Measurements from ENCODE around the gene TBC1D5. TPM values are rescaled to one million over a fixed set of nuclear protein-coding genes. Genes with fewer than 3 reads are reported as not detected.

Gene TBC1D5
- total RNA-seq, 1 donor from 2014 or later = 75.6 TPM

- no peak overlapping the region for H3K27ac ChIP-seq
- no peak for TF ChIP-seq CTCF (IDR thresholded peaks at IDR 0.05)
- no peaks in the 10 kb centered on the region for H3K4me1 ChIP-seq
- H3K36me3 ChIP-seq = peaks cover 66% of the 10 kb centered on the region
- intact Hi-C loops (cut with DNase I) = no loop called here
- ATAC-seq (no peak), DNase-seq (no peak)
- H3K9me3 ChIP-seq = no peaks in the 10 kb centered on the region
- H3K4me3 ChIP-seq = no peak overlapping the region
- no peaks in the 10 kb centered on the region for H3K27me3 ChIP-seq (ENCODE audit: low read depth)
Observed at GRCh38 chr3:17166369-17166768, 576.1 kb downstream of the TBC1D5 start.

- TF ChIP-seq CTCF (IDR thresholded peaks at IDR 0.05) = no peak
- Histone ChIP-seq H3K4me1 (no peaks in the 10 kb centered on the region), H3K9me3 (no peaks in the 10 kb centered on the region), H3K27me3 (ENCODE audit: low read depth) (no peaks in the 10 kb centered on the region), H3K4me3 (no peak overlapping the region), H3K27ac (no peak overlapping the region), H3K36me3 (peaks cover 84% of the 10 kb centered on the region)
- no peak for ATAC-seq
- intact Hi-C loops (cut with DNase I) = no loop called here
- DNase-seq = no peak
Observed at GRCh38 chr3:17162116-17162515, 580.3 kb downstream of the TBC1D5 start.

GRCh38 chr3:17160597-17160996 lies 581.8 kb downstream of the TBC1D5 start:
- Histone ChIP-seq H3K4me3 (no peak overlapping the region), H3K27ac (no peak overlapping the region), H3K27me3 (ENCODE audit: low read depth) (no peaks in the 10 kb centered on the region), H3K36me3 (peaks cover 82% of the 10 kb centered on the region), H3K9me3 (no peaks in the 10 kb centered on the region), H3K4me1 (no peaks in the 10 kb centered on the region)
- no peak for DNase-seq
- ATAC-seq = no peak
- intact Hi-C loops (cut with DNase I) = no loop called here
- TF ChIP-seq CTCF (IDR thresholded peaks at IDR 0.05) = no peak

GRCh38 chr3:17158941-17159682 lies 583.3 kb downstream of the TBC1D5 start:
- Histone ChIP-seq H3K4me1 (no peaks in the 10 kb centered on the region), H3K36me3 (peaks cover 75% of the 10 kb centered on the region), H3K9me3 (no peaks in the 10 kb centered on the region), H3K4me3 (no peak overlapping the region), H3K27ac (no peak overlapping the region), H3K27me3 (ENCODE audit: low read depth) (no peaks in the 10 kb centered on the region)
- no peak for TF ChIP-seq CTCF (IDR thresholded peaks at IDR 0.05)
- no peak for DNase-seq
- ATAC-seq = no peak
- intact Hi-C loops (cut with DNase I) = no loop called here

GRCh38 chr3:17157713-17158112 lies 584.7 kb downstream of the TBC1D5 start:
- Histone ChIP-seq H3K4me3 (no peak overlapping the region), H3K36me3 (peaks cover 65% of the 10 kb centered on the region), H3K27ac (no peak overlapping the region), H3K4me1 (no peaks in the 10 kb centered on the region), H3K9me3 (peaks cover 12% of the 10 kb centered on the region), H3K27me3 (ENCODE audit: low read depth) (no peaks in the 10 kb centered on the region)
- no peak for TF ChIP-seq CTCF (IDR thresholded peaks at IDR 0.05)
- DNase-seq = no peak
- no peak for ATAC-seq
- intact Hi-C loops (cut with DNase I) = no loop called here
